Measurements from ENCODE around the gene GPR17.

GPR17 gene

DNA sequence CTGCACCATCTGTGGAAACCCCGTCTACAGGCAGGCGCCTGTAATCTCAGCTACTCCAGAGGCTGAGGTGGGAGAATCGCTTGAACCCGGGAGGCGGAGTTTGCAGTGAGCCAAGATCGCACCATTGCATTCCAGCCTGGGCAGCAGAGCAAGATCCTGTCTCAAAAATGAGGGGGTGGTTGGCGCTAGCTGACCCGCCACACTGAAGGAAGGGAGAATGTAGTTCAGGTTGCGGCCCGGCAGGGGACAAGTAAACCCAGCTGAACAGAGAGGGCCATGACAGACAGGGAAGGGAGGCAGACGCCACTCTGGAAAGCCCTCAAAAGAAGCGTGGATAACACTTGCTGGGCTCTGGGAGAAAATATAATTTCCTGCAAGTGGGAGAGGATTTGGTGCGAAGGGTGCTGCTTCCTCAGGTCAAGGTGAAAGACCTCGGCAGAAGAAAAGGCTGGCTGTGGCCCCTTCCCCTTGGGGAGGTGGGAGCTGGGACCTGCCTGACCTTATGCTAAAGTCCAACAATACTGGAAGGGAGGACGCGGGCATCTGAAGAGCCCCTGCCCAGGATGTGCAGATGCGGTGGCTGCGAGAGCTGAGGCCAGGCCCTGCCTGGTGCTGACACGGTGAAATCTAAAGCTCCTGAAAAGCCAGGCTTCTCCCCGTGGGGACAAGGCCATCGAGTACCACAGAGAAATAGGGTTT lies 51.7 kb downstream of the GPR17 start:
- no peak for DNase-seq

DNA sequence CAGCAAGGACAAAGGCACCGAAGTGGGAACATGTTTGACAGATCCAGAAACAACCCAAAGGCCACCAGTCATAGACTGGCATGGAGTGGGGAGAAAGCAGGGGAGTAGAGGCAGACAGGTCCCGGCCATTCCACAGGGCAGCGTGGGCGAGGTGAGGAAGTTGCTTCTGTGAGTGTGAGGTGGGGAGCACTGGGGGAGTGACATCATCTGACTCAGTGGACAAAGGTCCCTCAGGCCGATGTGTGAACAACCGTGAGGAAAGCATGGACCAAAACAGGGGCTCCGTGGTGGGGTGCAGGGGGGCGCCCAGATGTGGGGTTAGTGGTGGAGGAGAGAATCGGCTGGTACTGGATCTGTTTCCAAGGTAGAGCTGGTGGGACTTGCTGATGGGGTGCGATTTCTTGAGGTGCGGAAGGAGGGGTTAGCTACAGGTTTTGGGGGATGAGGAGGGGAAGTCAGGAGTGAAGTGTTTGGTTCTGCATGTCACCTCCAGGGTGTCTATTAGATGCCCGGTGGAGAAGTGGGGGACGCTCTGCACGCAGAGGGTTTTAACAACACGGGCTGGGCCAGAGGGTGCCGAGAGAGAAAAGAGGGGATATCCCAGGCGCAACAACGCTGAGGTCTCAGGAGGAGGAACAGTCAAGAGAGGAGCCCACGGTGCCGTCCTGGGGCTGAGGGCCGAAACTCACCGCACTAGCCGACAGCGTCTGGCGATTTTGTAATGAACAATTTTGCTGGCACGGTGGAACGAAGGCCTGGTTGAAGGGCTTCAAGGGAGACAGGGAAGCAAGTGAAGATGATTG lies 52.8 kb downstream of the GPR17 start:
- DNase-seq = no peak

DNA sequence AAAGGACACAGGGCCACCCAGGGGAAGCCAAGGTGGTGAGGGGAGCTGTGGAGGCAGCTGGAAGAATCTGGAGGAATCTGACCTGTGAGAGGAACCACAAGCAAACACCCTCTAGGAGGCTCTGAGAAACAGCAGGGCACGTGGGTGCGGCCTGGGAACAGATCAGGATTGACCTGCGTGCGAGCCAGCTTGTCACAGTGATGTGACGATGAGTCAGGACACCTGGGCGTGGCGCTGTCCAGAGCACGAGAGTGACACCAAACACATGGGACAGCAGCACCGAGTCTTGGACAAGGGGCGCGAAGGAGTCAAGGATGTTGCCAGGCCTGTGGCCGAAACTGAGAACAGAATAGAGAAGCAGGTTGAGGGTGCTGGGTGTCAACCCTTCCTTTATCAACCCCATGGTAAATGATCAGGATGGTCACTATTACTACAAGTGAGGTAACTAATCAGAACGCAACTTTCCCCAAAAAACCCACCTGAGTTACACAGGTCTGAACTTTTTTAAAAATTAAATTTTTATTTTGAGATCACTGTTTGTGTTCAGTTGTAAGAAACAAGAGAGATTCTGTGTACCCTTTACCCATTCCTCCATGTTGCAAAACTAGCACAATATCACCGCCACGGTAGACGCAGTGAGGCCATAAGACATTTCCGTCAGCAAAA lies 54.7 kb downstream of the GPR17 start:
- no peak for DNase-seq

DNA sequence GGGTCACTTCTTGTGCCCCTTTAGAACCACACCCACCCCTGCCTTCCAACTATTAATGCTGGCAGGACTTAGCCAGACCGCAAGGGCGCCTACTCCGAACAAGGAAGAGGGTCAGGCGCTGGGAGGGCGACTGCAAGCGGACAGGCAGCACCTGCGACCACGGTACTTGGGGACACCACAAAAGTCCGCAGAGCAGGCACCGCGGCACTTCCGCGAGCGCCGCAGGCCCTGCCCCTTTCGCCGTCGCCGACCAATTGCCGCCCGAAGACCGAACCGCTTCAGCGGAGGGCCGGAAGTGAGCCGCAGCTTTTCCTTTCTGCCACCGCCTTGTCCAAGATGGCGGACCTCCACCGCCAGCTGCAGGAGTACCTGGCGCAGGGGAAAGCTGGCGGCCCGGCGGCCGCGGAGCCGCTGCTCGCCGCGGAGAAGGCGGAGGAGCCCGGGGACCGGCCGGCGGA lies 55.3 kb downstream of the GPR17 start, which contains the start of gene SFT2D3:
Gene SFT2D3, plus strand, starts transcription at position 305 of the 458 bp plus-strand sequence. Its CDS starts 32 bp downstream, at position 337.
- peak; percentile 88 for DNase-seq

DNA sequence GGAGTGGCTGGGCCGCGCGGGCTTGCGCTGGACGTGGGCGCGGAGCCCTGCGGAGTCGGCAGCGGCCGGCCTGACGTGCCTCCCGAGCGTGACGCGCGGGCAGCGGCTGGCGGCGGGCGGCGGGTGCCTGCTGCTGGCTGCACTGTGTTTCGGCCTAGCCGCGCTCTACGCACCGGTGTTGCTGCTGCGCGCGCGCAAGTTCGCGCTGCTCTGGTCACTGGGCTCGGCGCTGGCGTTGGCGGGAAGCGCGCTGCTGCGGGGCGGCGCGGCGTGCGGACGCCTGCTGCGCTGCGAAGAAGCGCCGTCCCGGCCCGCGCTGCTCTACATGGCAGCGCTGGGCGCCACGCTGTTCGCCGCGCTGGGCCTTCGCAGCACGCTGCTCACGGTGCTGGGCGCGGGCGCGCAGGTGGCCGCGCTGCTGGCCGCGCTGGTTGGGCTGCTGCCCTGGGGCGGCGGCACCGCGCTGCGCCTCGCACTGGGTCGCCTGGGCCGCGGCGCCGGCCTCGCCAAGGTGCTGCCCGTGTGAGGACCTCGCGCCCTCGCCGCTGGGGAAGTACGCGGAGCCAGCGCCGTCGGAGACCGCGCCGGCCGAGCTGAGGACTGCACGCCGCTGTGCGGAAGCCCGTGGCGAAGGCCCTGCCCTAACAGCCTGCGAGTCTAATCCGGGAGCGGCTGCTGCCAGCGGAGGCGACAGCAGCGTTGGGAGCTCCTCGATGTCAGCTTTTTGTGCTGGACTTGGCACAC lies 55.9 kb downstream of the GPR17 start:
- peak; percentile 72 for DNase-seq
